HepG2 (cell line): Measurements from ENCODE around the gene SLC13A5. TPM values are rescaled to one million over a fixed set of nuclear protein-coding genes. Genes with fewer than 3 reads are reported as not detected.

Experiments
- HOXD1 ChIP-seq: sonication (generic); formaldehyde crosslinking; IDR thresholded peaks from 2 replicates; pipeline ENCODE4 v1.5.0; 2020; ENCODE audit warnings: missing genetic modification reagents
- JUN ChIP-seq: sonication (generic); formaldehyde crosslinking; IDR thresholded peaks from 2 replicates; pipeline ENCODE4 v1.4.0; 2020; ENCODE audit warnings: mild to moderate bottlenecking, missing genetic modification reagents
- MED1 ChIP-seq: sonication (generic); formaldehyde crosslinking; IDR thresholded peaks from 2 replicates; pipeline ENCODE4 v1.4.0; 2020; ENCODE audit warnings: missing genetic modification reagents
- RBAK ChIP-seq: sonication (generic); formaldehyde crosslinking; IDR thresholded peaks from 2 replicates; pipeline ENCODE4 v1.5.1; 2020; ENCODE audit warnings: mild to moderate bottlenecking, missing genetic modification reagents
- SIX1 ChIP-seq: sonication (generic); formaldehyde crosslinking; IDR thresholded peaks from 2 replicates; pipeline ENCODE4 v1.4.0; 2020; ENCODE audit warnings: missing genetic modification reagents, borderline replicate concordance
- SMAD1 ChIP-seq: sonication (generic); formaldehyde crosslinking; IDR thresholded peaks from 2 replicates; pipeline ENCODE4 v1.4.0; 2020; ENCODE audit warnings: missing genetic modification reagents, low read depth, mild to moderate bottlenecking, borderline replicate concordance
- SMC3 ChIP-seq: IDR thresholded peaks from 2 replicates; pipeline ENCODE4 v1.6.1; 2011; ENCODE audit warnings: low read length, improper control_type of control experiment
- ZBTB1 ChIP-seq: sonication (generic); formaldehyde crosslinking; IDR thresholded peaks from 2 replicates; pipeline ENCODE4 v1.4.0; 2020; ENCODE audit warnings: missing genetic modification reagents, borderline replicate concordance
- ZNF136 ChIP-seq: sonication (generic); formaldehyde crosslinking; IDR thresholded peaks from 2 replicates; pipeline ENCODE4 v1.8.1; 2022; ENCODE audit warnings: low read depth, mild to moderate bottlenecking, moderate library complexity, missing genetic modification reagents
- ZNF878 ChIP-seq: sonication (generic); formaldehyde crosslinking; IDR thresholded peaks from 2 replicates; pipeline ENCODE4 v1.8.1; 2023; ENCODE audit warnings: mild to moderate bottlenecking, missing genetic modification reagents, moderate library complexity
- polyA plus RNA-seq, 8 experiments: library from polyadenylated mRNA; depleted of rRNA in 3 of 8; stranded (reverse) in 7 of 8; unstranded in 1 of 8; fragments of >200 nt; fragmentation: Illumina TruSeq in 4 of 8; extraction: Trizol in 4 of 8; gene quantifications; 2 replicates each; pipeline versions ENCODE4 v1.2.1 to v1.2.3, GENCODE V29; 2011 to 2016; ENCODE audit warnings: low read depth in 4 of 8, missing spikeins in 1 of 8, mixed read lengths in 1 of 8; ENCODE audit not compliant: insufficient read depth in 1 of 8
- total RNA-seq, 5 experiments: library from RNA; depleted of rRNA; stranded (reverse); fragments of >200 nt; fragmentation: Illumina TruSeq; extraction: Trizol; gene quantifications; 2 replicates each; pipeline ENCODE4 v1.2.3, GENCODE V29; 2016; ENCODE audit warnings: low read depth in 1 of 5
- TF ChIP-seq, protein P1 (sequence below): sonication (generic); formaldehyde crosslinking; conservative IDR thresholded peaks from 2 replicates; pipeline ENCODE4 v1.4.0; 2020; ENCODE audit warnings: missing genetic modification reagents
- TF ChIP-seq, protein P2 (sequence below): sonication (generic); formaldehyde crosslinking; IDR thresholded peaks from 2 replicates; pipeline ENCODE4 v1.8.1; 2023; ENCODE audit warnings: mild to moderate bottlenecking, missing genetic modification reagents, borderline replicate concordance
- TF ChIP-seq, protein P3 (sequence below): IDR thresholded peaks from 2 replicates; pipeline ENCODE4 v1.6.1; 2016; ENCODE audit warnings: low read depth
- TF ChIP-seq, protein P4 (sequence below): sonication (generic); formaldehyde crosslinking; IDR thresholded peaks from 2 replicates; pipeline ENCODE4 v1.8.1; 2023; ENCODE audit warnings: mild to moderate bottlenecking, inconsistent platforms, moderate library complexity, missing genetic modification reagents, borderline replicate concordance
- TF ChIP-seq, protein P5 (sequence below): sonication (generic); formaldehyde crosslinking; IDR thresholded peaks from 2 replicates; pipeline ENCODE4 v1.5.0; 2020; ENCODE audit warnings: mild to moderate bottlenecking, missing genetic modification reagents
- TF ChIP-seq, protein P6 (sequence below): sonication (generic); formaldehyde crosslinking; IDR thresholded peaks from 2 replicates; pipeline ENCODE4 v1.5.1; 2020; ENCODE audit warnings: missing genetic modification reagents, mild to moderate bottlenecking, borderline replicate concordance
- TF ChIP-seq, protein P7 (sequence below): sonication (generic); formaldehyde crosslinking; IDR thresholded peaks from 2 replicates; pipeline ENCODE4 v1.4.0; 2020; ENCODE audit warnings: mild to moderate bottlenecking, low read depth, missing genetic modification reagents

Gene SLC13A5
- total and polyA plus RNA-seq, 2 of the 13 experiments (the other 11 are each of a cell fraction or from before 2014, with no cell fraction given) = 42.8 to 310 TPM

DNA sequence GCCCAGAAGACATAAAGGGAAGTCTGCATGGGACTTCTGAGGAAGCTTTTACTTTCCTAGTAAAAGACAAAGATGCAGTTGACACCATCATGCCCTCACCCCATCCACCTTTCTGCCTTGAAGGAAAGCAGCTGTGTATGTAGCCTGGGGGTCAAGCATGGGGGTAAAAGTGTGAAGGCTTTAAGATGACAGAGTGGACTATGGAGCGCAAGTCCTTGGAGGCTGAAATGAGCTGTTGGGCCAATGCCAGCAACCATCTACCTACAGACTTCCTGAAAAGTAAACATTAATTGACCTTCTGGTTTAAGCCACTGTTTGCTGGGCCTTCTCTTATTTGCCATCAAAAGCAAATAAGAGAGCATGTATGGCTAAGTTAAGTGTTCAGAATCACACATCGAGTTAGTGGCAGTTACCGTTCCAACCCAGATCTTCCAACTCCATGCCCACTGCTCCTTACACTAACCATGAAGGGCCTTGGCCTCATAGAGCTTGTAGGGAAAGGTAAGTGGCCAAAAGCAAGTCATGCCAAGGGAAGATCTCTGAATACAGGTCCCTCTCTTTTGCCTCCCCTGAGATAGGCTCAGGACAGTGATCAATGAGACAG, 30.0 kb downstream of the SLC13A5 start (continued):
- TF ChIP-seq, protein P1, sequence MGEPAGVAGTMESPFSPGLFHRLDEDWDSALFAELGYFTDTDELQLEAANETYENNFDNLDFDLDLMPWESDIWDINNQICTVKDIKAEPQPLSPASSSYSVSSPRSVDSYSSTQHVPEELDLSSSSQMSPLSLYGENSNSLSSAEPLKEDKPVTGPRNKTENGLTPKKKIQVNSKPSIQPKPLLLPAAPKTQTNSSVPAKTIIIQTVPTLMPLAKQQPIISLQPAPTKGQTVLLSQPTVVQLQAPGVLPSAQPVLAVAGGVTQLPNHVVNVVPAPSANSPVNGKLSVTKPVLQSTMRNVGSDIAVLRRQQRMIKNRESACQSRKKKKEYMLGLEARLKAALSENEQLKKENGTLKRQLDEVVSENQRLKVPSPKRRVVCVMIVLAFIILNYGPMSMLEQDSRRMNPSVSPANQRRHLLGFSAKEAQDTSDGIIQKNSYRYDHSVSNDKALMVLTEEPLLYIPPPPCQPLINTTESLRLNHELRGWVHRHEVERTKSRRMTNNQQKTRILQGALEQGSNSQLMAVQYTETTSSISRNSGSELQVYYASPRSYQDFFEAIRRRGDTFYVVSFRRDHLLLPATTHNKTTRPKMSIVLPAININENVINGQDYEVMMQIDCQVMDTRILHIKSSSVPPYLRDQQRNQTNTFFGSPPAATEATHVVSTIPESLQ (CRISPR knock-in tag) = no peak
- TF ChIP-seq RBAK (CRISPR knock-in tag) = no peak
- peak; percentile 77 for TF ChIP-seq MED1
- TF ChIP-seq, protein P2, sequence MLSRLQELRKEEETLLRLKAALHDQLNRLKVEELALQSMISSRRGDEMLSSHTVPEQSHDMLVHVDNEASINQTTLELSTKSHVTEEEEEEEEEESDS (CRISPR knock-in tag) = peak; percentile 2; the same call in 1 of the 2 replicates
- no peak for TF ChIP-seq ZNF136 (CRISPR knock-in tag)
- TF ChIP-seq, protein P3, sequence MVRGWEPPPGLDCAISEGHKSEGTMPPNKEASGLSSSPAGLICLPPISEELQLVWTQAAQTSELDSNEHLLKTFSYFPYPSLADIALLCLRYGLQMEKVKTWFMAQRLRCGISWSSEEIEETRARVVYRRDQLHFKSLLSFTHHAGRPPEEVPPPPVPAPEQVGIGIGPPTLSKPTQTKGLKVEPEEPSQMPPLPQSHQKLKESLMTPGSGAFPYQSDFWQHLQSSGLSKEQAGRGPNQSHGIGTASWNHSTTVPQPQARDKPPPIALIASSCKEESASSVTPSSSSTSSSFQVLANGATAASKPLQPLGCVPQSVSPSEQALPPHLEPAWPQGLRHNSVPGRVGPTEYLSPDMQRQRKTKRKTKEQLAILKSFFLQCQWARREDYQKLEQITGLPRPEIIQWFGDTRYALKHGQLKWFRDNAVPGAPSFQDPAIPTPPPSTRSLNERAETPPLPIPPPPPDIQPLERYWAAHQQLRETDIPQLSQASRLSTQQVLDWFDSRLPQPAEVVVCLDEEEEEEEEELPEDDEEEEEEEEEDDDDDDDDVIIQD (CRISPR knock-in tag) = 0 out of 2 replicates have a peak, but pooled peaks have one; percentile 22
- TF ChIP-seq, protein P4, sequence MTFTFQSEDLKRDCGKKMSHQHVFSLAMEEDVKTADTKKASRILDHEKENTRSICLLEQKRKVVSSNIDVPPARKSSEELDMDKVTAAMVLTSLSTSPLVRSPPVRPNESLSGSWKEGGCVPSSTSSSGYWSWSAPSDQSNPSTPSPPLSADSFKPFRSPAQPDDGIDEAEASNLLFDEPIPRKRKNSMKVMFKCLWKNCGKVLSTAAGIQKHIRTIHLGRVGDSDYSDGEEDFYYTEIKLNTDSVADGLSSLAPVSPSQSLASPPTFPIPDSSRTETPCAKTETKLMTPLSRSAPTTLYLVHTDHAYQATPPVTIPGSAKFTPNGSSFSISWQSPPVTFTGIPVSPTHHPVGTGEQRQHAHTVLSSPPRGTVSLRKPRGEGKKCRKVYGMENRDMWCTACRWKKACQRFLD (CRISPR knock-in tag) = no peak
- TF ChIP-seq, protein P5, sequence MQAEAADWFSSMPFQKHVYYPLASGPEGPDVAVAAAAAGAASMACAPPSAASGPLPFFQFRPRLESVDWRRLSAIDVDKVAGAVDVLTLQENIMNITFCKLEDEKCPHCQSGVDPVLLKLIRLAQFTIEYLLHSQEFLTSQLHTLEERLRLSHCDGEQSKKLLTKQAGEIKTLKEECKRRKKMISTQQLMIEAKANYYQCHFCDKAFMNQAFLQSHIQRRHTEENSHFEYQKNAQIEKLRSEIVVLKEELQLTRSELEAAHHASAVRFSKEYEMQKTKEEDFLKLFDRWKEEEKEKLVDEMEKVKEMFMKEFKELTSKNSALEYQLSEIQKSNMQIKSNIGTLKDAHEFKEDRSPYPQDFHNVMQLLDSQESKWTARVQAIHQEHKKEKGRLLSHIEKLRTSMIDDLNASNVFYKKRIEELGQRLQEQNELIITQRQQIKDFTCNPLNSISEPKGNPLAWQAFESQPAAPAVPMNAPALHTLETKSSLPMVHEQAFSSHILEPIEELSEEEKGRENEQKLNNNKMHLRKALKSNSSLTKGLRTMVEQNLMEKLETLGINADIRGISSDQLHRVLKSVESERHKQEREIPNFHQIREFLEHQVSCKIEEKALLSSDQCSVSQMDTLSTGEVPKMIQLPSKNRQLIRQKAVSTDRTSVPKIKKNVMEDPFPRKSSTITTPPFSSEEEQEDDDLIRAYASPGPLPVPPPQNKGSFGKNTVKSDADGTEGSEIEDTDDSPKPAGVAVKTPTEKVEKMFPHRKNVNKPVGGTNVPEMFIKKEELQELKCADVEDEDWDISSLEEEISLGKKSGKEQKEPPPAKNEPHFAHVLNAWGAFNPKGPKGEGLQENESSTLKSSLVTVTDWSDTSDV (CRISPR knock-in tag) = no peak
- TF ChIP-seq, protein P6, sequence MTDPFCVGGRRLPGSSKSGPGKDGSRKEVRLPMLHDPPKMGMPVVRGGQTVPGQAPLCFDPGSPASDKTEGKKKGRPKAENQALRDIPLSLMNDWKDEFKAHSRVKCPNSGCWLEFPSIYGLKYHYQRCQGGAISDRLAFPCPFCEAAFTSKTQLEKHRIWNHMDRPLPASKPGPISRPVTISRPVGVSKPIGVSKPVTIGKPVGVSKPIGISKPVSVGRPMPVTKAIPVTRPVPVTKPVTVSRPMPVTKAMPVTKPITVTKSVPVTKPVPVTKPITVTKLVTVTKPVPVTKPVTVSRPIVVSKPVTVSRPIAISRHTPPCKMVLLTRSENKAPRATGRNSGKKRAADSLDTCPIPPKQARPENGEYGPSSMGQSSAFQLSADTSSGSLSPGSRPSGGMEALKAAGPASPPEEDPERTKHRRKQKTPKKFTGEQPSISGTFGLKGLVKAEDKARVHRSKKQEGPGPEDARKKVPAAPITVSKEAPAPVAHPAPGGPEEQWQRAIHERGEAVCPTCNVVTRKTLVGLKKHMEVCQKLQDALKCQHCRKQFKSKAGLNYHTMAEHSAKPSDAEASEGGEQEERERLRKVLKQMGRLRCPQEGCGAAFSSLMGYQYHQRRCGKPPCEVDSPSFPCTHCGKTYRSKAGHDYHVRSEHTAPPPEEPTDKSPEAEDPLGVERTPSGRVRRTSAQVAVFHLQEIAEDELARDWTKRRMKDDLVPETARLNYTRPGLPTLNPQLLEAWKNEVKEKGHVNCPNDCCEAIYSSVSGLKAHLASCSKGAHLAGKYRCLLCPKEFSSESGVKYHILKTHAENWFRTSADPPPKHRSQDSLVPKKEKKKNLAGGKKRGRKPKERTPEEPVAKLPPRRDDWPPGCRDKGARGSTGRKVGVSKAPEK (CRISPR knock-in tag) = peak; percentile 78
- TF ChIP-seq, protein P7, sequence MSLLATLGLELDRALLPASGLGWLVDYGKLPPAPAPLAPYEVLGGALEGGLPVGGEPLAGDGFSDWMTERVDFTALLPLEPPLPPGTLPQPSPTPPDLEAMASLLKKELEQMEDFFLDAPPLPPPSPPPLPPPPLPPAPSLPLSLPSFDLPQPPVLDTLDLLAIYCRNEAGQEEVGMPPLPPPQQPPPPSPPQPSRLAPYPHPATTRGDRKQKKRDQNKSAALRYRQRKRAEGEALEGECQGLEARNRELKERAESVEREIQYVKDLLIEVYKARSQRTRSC (CRISPR knock-in tag) = no peak
- no peak for TF ChIP-seq JUN (CRISPR knock-in tag)
- no peak; the same call in 1 of the 2 replicates for TF ChIP-seq SMC3
- no peak for TF ChIP-seq ZNF878 (CRISPR knock-in tag)
- no peak for TF ChIP-seq SIX1 (CRISPR knock-in tag)
- 0 out of 2 replicates have a peak, but pooled peaks have one; percentile 23 for TF ChIP-seq HOXD1 (CRISPR knock-in tag)
- TF ChIP-seq ZBTB1 (CRISPR knock-in tag) = no peak
- no peak for TF ChIP-seq SMAD1 (CRISPR knock-in tag)
